OCI-M2 (cell line): ENCODE measurements around the gene EXOC1.

Source experiments
- DNase-seq: peaks from one replicate; lab custom pipeline; 2025; ENCODE audit not compliant: unreplicated experiment; lab: John Stamatoyannopoulos, UW

EXOC1 gene

GRCh38 chr4:55849724-55850123 lies 3.7 kb upstream of the EXOC1 start:
- DNase-seq: no peak

GRCh38 chr4:55851885-55852284 lies 1.6 kb upstream of the EXOC1 start:
- no peak for DNase-seq

- DNase-seq: no peak
Observed at GRCh38 chr4:55854129-55854528, 681 bp downstream of the EXOC1 start.

GRCh38 chr4:55857586-55857985 lies 4.1 kb downstream of the EXOC1 start:
- no peak for DNase-seq

- no peak for DNase-seq
Observed at GRCh38 chr4:55859711-55860110, 6.3 kb downstream of the EXOC1 start.

- DNase-seq: no peak
Observed at GRCh38 chr4:55864577-55865223, 11.3 kb downstream of the EXOC1 start.

GRCh38 chr4:55865228-55865806 lies 11.9 kb downstream of the EXOC1 start:
- no peak for DNase-seq

- DNase-seq: no peak
Observed at GRCh38 chr4:55866290-55866907, 13.0 kb downstream of the EXOC1 start.

- no peak for DNase-seq
Observed at GRCh38 chr4:55866973-55867574, 13.6 kb downstream of the EXOC1 start.

- DNase-seq: no peak
Observed at GRCh38 chr4:55868581-55869090, 15.2 kb downstream of the EXOC1 start.

- no peak for DNase-seq
Observed at GRCh38 chr4:55871299-55871800, 17.9 kb downstream of the EXOC1 start.

- DNase-seq: no peak
Observed at GRCh38 chr4:55874831-55875230, 21.4 kb downstream of the EXOC1 start.

- DNase-seq: no peak
Observed at GRCh38 chr4:55876387-55876786, 22.9 kb downstream of the EXOC1 start.

GRCh38 chr4:55879224-55879623 lies 25.8 kb downstream of the EXOC1 start:
- DNase-seq: no peak

GRCh38 chr4:55880652-55881280 lies 27.3 kb downstream of the EXOC1 start:
- no peak for DNase-seq

GRCh38 chr4:55884093-55884850 lies 30.8 kb downstream of the EXOC1 start:
- DNase-seq: no peak

GRCh38 chr4:55884851-55885219 lies 31.4 kb downstream of the EXOC1 start:
- DNase-seq: no peak

- DNase-seq: no peak
Observed at GRCh38 chr4:55887594-55887993, 34.1 kb downstream of the EXOC1 start.

GRCh38 chr4:55892156-55892555 lies 38.7 kb downstream of the EXOC1 start:
- DNase-seq: no peak

- no peak for DNase-seq
Observed at GRCh38 chr4:55896622-55897021, 43.2 kb downstream of the EXOC1 start.

GRCh38 chr4:55902677-55903076 lies 49.2 kb downstream of the EXOC1 start:
- DNase-seq: no peak
